K562 (cell line): ENCODE measurements around the gene NANOG. TPM values are rescaled to one million over a fixed set of nuclear protein-coding genes. Genes with fewer than 3 reads are reported as not detected.
"Not testable (repeated sequence)": the region's sequence is repeated elsewhere in the genome, so short reads cannot be mapped to it uniquely, and the experiment has no call there.

Source experiments
- ATAC-seq: fragments of 200-7000 bp; cut with Tn5 transposase; 3 replicates; pipeline ENCODE4 v1.9.1; 2020; ENCODE audit warnings: moderate library complexity
- BruUV-seq: library from RNA; stranded (reverse); fragments of 400-500 nt; replicated peaks from 2 replicates; lab custom pipeline; 2021; lab: Mats Ljungman, UMichigan
- CTCF ChIA-PET: fragments of 300-600 bp; formaldehyde crosslinking; extraction: SDS; loops from one replicate; lab custom pipeline; 2021; ENCODE audit warnings: low intra/inter-chr PET ratio; lab: Yijun Ruan, JAX
- POLR2A ChIA-PET: fragments of 300-600, 350-650 bp; sonication (Branson Sonifier 250); formaldehyde crosslinking; extraction: SDS; loops from one replicate; lab custom pipeline; 2021; ENCODE audit warnings: antibody characterized with exemption, inconsistent platforms; lab: Yijun Ruan, JAX
- DNase-seq, 4 experiments: peaks; one replicate each; pipeline versions ENCODE4 v3.0.0 to v3.0.0-alpha.2; 2011 to 2018; ENCODE audit warnings: low spot score in 3 of 4, mixed read lengths in 3 of 4; ENCODE audit errors: extremely low read depth in 1 of 4
- FAIRE-seq: peaks from 2 replicates; lab custom pipeline; 2011; peaks lifted over from hg19 to GRCh38; lab: Jason Lieb, UNC
- H2AFZ ChIP-seq: 2 replicates; pipeline ENCODE4 v1.6.0; 2011; ENCODE audit warnings: low read depth, low read length, control low read depth, inconsistent platforms
- H3K27ac ChIP-seq: fragments of 200-600 bp; 3 replicates; pipeline ENCODE4 v1.8.0; 2011; ENCODE audit warnings: low read depth, mild to moderate bottlenecking, control low read depth, inconsistent platforms, low read length, moderate library complexity, mixed read lengths; ENCODE audit errors: extremely low read depth
- H3K27me3 ChIP-seq, 2 experiments: fragments of 300-600 bp in 1 of 2; 2 replicates in 1 of 2; 3 replicates in 1 of 2; pipeline versions ENCODE4 v1.6.0 to v1.8.0; 2011; ENCODE audit warnings: inconsistent platforms in 2 of 2, low read length in 2 of 2, mild to moderate bottlenecking in 1 of 2, mixed read lengths in 1 of 2, moderate library complexity in 1 of 2; ENCODE audit not compliant: control insufficient read depth in 2 of 2, insufficient read depth in 2 of 2
- H3K36me3 ChIP-seq: fragments of 300-600 bp; 3 replicates; pipeline ENCODE4 v1.8.0; 2011; ENCODE audit warnings: mild to moderate bottlenecking, low read length, inconsistent platforms; ENCODE audit not compliant: control insufficient read depth, insufficient read depth
- H3K4me1 ChIP-seq, 2 experiments: fragments of 200-600 bp in 1 of 2; replicated peaks in 1 of 2; 2 replicates in 1 of 2; 3 replicates in 1 of 2; pipeline versions ENCODE4 v1.5.1 to v1.8.0; 2011; ENCODE audit warnings: inconsistent platforms in 2 of 2, low read length in 2 of 2, mild to moderate bottlenecking in 1 of 2, mixed read lengths in 1 of 2, moderate library complexity in 1 of 2; ENCODE audit not compliant: control insufficient read depth in 2 of 2, insufficient read depth in 2 of 2
- H3K4me2 ChIP-seq: 2 replicates; pipeline ENCODE4 v1.6.1; 2011; ENCODE audit warnings: low read length, control low read depth, inconsistent platforms, mixed read lengths; ENCODE audit not compliant: insufficient read depth
- H3K4me3 ChIP-seq: fragments of 200-600 bp; sonication (generic), shearing (Covaris generic); 2 replicates; pipeline ENCODE4 v1.5.1; 2016; ENCODE audit warnings: control low read depth, inconsistent platforms
- H3K79me2 ChIP-seq: fragments of 200-600 bp; 3 replicates; pipeline ENCODE4 v1.8.0; 2011; ENCODE audit warnings: low read length, inconsistent platforms; ENCODE audit not compliant: control insufficient read depth, insufficient read depth
- H3K9ac ChIP-seq, 2 experiments: 2 replicates each; pipeline versions ENCODE4 v1.6.0 to v1.6.1; 2011; ENCODE audit warnings: low read depth in 2 of 2, low read length in 2 of 2, control low read depth in 1 of 2, inconsistent platforms in 1 of 2, mild to moderate bottlenecking in 1 of 2, mixed read lengths in 1 of 2; ENCODE audit not compliant: insufficient read depth in 1 of 2
- H3K9me1 ChIP-seq: one replicate; pipeline ENCODE4 v1.6.0; 2011; ENCODE audit warnings: inconsistent platforms, mild to moderate bottlenecking, low read length, moderate library complexity; ENCODE audit not compliant: control insufficient read depth, insufficient read depth
- H3K9me3 ChIP-seq: replicated peaks from 2 replicates; pipeline ENCODE4 v1.5.1; 2011; ENCODE audit warnings: low read depth, low read length, inconsistent platforms; ENCODE audit not compliant: control insufficient read depth, insufficient read depth
- H4K20me1 ChIP-seq: replicated peaks from 2 replicates; pipeline ENCODE4 v1.6.1; 2011; ENCODE audit warnings: low read length, inconsistent platforms, mixed read lengths; ENCODE audit not compliant: control insufficient read depth, insufficient read depth
- BDP1 ChIP-seq: IDR thresholded peaks from 3 replicates; pipeline ENCODE4 v1.6.1; 2011; ENCODE audit not compliant: insufficient read length, insufficient read depth
- CEBPG ChIP-seq, 3 experiments: fragments of 200-800 bp in 1 of 3; sonication (Bioruptor generic) in 1 of 3; sonication (generic) in 1 of 3; formaldehyde crosslinking in 1 of 3; IDR thresholded peaks in 2 of 3; conservative IDR thresholded peaks in 1 of 3; 2 replicates each; pipeline versions ENCODE4 v1.6.1 to v1.8.0; 2016 to 2022; ENCODE audit warnings: missing compliant biosample characterization in 2 of 3, missing genetic modification characterization in 2 of 3, mild to moderate bottlenecking in 1 of 3, missing genetic modification reagents in 1 of 3
- FOXM1 ChIP-seq, 2 experiments: fragments of 450-650 bp in 1 of 2; sonication (generic) in 1 of 2; formaldehyde crosslinking in 1 of 2; IDR thresholded peaks; 2 replicates each; pipeline versions ENCODE4 v1.6.1 to v1.9.0; 2017 to 2022; ENCODE audit warnings: low read depth in 2 of 2, mild to moderate bottlenecking in 2 of 2, missing genetic modification reagents in 1 of 2, moderate library complexity in 1 of 2
- HMG20A ChIP-seq: fragments of 450-650 bp; formaldehyde crosslinking; conservative IDR thresholded peaks from 2 replicates; pipeline ENCODE4 v1.4.0; 2020; ENCODE audit warnings: mild to moderate bottlenecking, mixed read lengths
- RFX5 ChIP-seq: IDR thresholded peaks from 2 replicates; pipeline ENCODE4 v1.6.1; 2011; ENCODE audit warnings: low read depth, mild to moderate bottlenecking, improper control_type of control experiment, low read length
- SNIP1 ChIP-seq: fragments of 450-650 bp; IDR thresholded peaks from 2 replicates; pipeline ENCODE4 v1.7.1; 2017; ENCODE audit warnings: low read depth, mild to moderate bottlenecking
- ZNF143 ChIP-seq: sonication (generic); formaldehyde crosslinking; IDR thresholded peaks from 2 replicates; pipeline ENCODE4 v1.9.0; 2022; ENCODE audit warnings: mild to moderate bottlenecking, missing genetic modification reagents
- ZNF324 ChIP-seq: fragments of 250-450 bp; sonication (Bioruptor Pico); IDR thresholded peaks from 2 replicates; pipeline ENCODE4 v1.4.0; 2020; ENCODE audit warnings: mild to moderate bottlenecking
- WGBS: fragments of 100-300 bp; shearing (Covaris generic); methylation state at CpG from one replicate; pipeline ENCODE4 v1.1.6; 2016; ENCODE audit warnings: low coverage, mixed read lengths; ENCODE audit not compliant: insufficient coverage; ENCODE audit errors: missing lambda C conversion rate; 5-methylcytosine and 5-hydroxymethylcytosine counted together
- in situ Hi-C: fragments of 300-500 bp; cut with MboI; formaldehyde crosslinking; loops from 4 replicates; pipeline ENCODE4 v1.15.0; 2018; ENCODE audit warnings: inconsistent platforms, mixed read lengths
- intact Hi-C: fragments of 100-400 bp; cut with micrococcal nuclease; formaldehyde crosslinking; loops from 2 replicates; pipeline ENCODE4 v1.14.2; 2022
- polyA plus RNA-seq, 8 experiments: library from polyadenylated mRNA; depleted of rRNA in 4 of 8; stranded (reverse) in 5 of 8; unstranded in 3 of 8; fragments of >200 nt; fragmentation: Nextera tagmentation in 2 of 8; fragmentation: Illumina TruSeq in 1 of 8; extraction: Ambion mirVana in 2 of 8; extraction: Trizol in 1 of 8; gene quantifications; 2 replicates each; pipeline versions ENCODE4 v1.2.1 to v1.2.3, GENCODE V29; 2011 to 2014; ENCODE audit warnings: inconsistent platforms in 1 of 8, missing spikeins in 1 of 8
- total RNA-seq, 7 experiments: library from RNA; depleted of rRNA in 6 of 7; stranded (reverse); fragments of >200 nt in 6 of 7; fragmentation: Illumina TruSeq in 2 of 7; extraction: Trizol in 2 of 7; gene quantifications; 2 replicates each; pipeline versions ENCODE4 v1.2.1 to v1.2.3, GENCODE V29; 2011 to 2021; ENCODE audit warnings: low replicate concordance in 1 of 7

The NANOG gene
- total and polyA plus RNA-seq, 9 of the 15 experiments (the other 6 are each of a cell fraction or from before 2014, with no cell fraction given): 0.04 TPM; not detected in 8

DNA sequence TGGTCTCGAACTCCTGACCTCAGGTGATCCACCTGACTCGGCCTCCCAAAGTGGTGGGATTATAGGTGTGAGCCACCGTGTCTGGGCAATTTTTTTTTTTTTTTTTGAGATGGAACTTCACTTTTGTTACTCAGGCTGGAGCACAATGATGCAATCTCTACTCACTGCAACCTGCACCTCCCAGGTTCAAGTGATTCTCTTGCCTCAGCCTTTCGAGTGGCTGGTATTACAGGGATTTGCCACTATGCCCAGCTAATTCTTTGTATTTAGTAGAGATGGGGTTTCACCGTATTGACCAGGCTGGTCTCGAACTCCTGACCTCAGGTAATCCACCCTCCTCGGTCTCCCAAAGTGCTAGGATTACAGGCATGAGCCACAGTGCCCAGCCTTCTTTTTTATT is 8.1 kb downstream of the NANOG start:
- H3K36me3 ChIP-seq; H3K79me2 ChIP-seq; FAIRE-seq; BruUV-seq; ATAC-seq; DNase-seq; H3K4me2 ChIP-seq; H3K27ac ChIP-seq; CTCF ChIA-PET; H3K9ac ChIP-seq; H3K27me3 ChIP-seq; H3K9me3 ChIP-seq; H3K4me3 ChIP-seq; in situ Hi-C loops; H4K20me1 ChIP-seq; H3K9me1 ChIP-seq; H2AFZ ChIP-seq; H3K4me1 ChIP-seq; TF ChIP-seq CEBPG (CRISPR knock-in tag; IDR thresholded peaks at IDR 0.05): not testable (repeated sequence)
- POLR2A ChIA-PET: interaction anchor here (0.6 to 0.7 kb wide), 2 partner anchors 34 to 108 kb away, joined by 3 to 4 read pairs; no protein-coding TSS in a partner anchor
- 0% methylated on average over 2 of the region's 7 CpGs for WGBS
- intact Hi-C loops: loop anchor here (5.0 kb wide), 1 partner anchor 110 kb away; no protein-coding TSS in a partner anchor
- 0 out of 4 replicates have a peak, but pooled peaks of 1 of the 2 experiments have one; percentile 7 for TF ChIP-seq CEBPG (tag; conservative IDR thresholded peaks at IDR 0.05 in 1 of 2, IDR thresholded peaks at IDR 0.05 in 1 of 2)

- Histone ChIP-seq H2AFZ (no peak overlapping the region), H4K20me1 (no peaks in the 10 kb centered on the region), H3K36me3 (no peaks in the 10 kb centered on the region), H3K27me3 (peaks cover 0 to 6% of the 10 kb centered on the region in 2 experiments; a peak in 2 of 5 replicates), H3K4me2 (no peak overlapping the region), H3K9me1 (no peaks in the 10 kb centered on the region), H3K4me3 (no peak overlapping the region), H3K9ac (no peak overlapping the region), H3K27ac (no peak overlapping the region), H3K79me2 (no peaks in the 10 kb centered on the region), H3K4me1 (no peaks in the 10 kb centered on the region), H3K9me3 (no peaks in the 10 kb centered on the region)
- ChIA-PET CTCF (no interaction called here), POLR2A (interaction anchor here (0.6 to 1.1 kb wide), 4 partner anchors 34 to 107 kb away, joined by 3 to 5 read pairs (median 4); no protein-coding TSS in a partner anchor)
- DNase-seq (no peak), FAIRE-seq (no peak), ATAC-seq (no peak)
- intact Hi-C loops (loop anchor here (5.0 kb wide), 1 partner anchor 109 kb away; no protein-coding TSS in a partner anchor), in situ Hi-C loops (no loop called here)
- 10% methylated on average over 11 of the region's 12 CpGs for WGBS
- BruUV-seq: no TSS peak
- TF ChIP-seq ZNF324 (CRISPR knock-in tag) (no peak), FOXM1 (IDR thresholded peaks at IDR 0.05; ENCODE audit: low read depth) (no peak), FOXM1 (CRISPR knock-in tag; IDR thresholded peaks at IDR 0.05; ENCODE audit: low read depth) (no peak), RFX5 (no peak), ZNF143 (CRISPR knock-in tag) (no peak), BDP1 (no peak), SNIP1 (no peak), HMG20A (CRISPR knock-in tag) (no peak)
These were observed 8.6 kb downstream of the NANOG start for GRCh38 chr12:7797698-7798398.
